ACC112 (cell line): Measurements from ENCODE around the gene USB1.

Source experiments
- H2AFZ ChIP-seq: fragments of 200-600 bp; sonication (generic); one replicate; pipeline ENCODE4 v1.6.0; 2017; ENCODE audit warnings: antibody characterized with exemption, low read length; ENCODE audit not compliant: unreplicated experiment
- H3K27ac ChIP-seq: fragments of 200-600 bp; sonication (generic); 2 replicates; pipeline ENCODE4 v1.5.1; 2014; ENCODE audit warnings: low read depth, mild to moderate bottlenecking, antibody characterized with exemption, low read length, moderate library complexity
- H3K27me3 ChIP-seq: fragments of 200-600 bp; sonication (generic); 2 replicates; pipeline ENCODE4 v1.6.1; 2014; ENCODE audit warnings: mild to moderate bottlenecking, antibody characterized with exemption, low read length, moderate library complexity, mixed read lengths; ENCODE audit not compliant: insufficient read depth
- H3K36me3 ChIP-seq: fragments of 200-600 bp; sonication (generic); 2 replicates; pipeline ENCODE4 v1.6.1; 2016; ENCODE audit warnings: mild to moderate bottlenecking, antibody characterized with exemption, low read length, moderate library complexity, mixed read lengths; ENCODE audit not compliant: insufficient read depth
- H3K4me1 ChIP-seq: fragments of 200-600 bp; sonication (generic); one replicate; pipeline ENCODE4 v1.6.1; 2016; ENCODE audit warnings: low read length, mixed read lengths; ENCODE audit not compliant: insufficient read depth, unreplicated experiment, control insufficient read depth
- H3K4me3 ChIP-seq: fragments of 200-600 bp; sonication (generic); 2 replicates; pipeline ENCODE4 v1.5.1; 2014; ENCODE audit warnings: mild to moderate bottlenecking, low read depth, low read length
- H3K79me2 ChIP-seq: fragments of 200-600 bp; sonication (generic); one replicate; pipeline ENCODE4 v1.6.0; 2016; ENCODE audit warnings: low read length; ENCODE audit not compliant: control insufficient read depth, unreplicated experiment, insufficient read depth

Gene USB1

GRCh38 chr16:57982385-57982784 is 18.8 kb upstream of the USB1 start:
- no peak overlapping the region for H3K27ac ChIP-seq
- H3K36me3 ChIP-seq: no peaks in the 10 kb centered on the region
- no peak overlapping the region for H2AFZ ChIP-seq

GRCh38 chr16:57984443-57985203 is 16.6 kb upstream of the USB1 start:
- Histone ChIP-seq H3K4me1 (peaks cover 3% of the 10 kb centered on the region), H3K79me2 (no peaks in the 10 kb centered on the region), H2AFZ (peak overlapping the region; percentile 84), H3K27ac (no peak overlapping the region), H3K27me3 (peaks cover 9% of the 10 kb centered on the region; the same call in 1 of the 2 replicates), H3K4me3 (peak overlapping the region; percentile 79), H3K36me3 (no peaks in the 10 kb centered on the region)

More at GRCh38 chr16:57982385-57982784, 18.8 kb upstream of the USB1 start:
- H3K4me3 ChIP-seq: no peak overlapping the region
- H3K27me3 ChIP-seq: peaks cover 9% of the 10 kb centered on the region; the same call in 1 of the 2 replicates
- H3K79me2 ChIP-seq: no peaks in the 10 kb centered on the region
- H3K4me1 ChIP-seq: peaks cover 3% of the 10 kb centered on the region

- Histone ChIP-seq H3K4me3 (peak overlapping the region; percentile 79), H3K27ac (no peak overlapping the region), H2AFZ (peak overlapping the region; percentile 84), H3K4me1 (peaks cover 3% of the 10 kb centered on the region), H3K36me3 (no peaks in the 10 kb centered on the region), H3K27me3 (peaks cover 9% of the 10 kb centered on the region; the same call in 1 of the 2 replicates), H3K79me2 (no peaks in the 10 kb centered on the region)
Measured at GRCh38 chr16:57985204-57986181, 15.7 kb upstream of the USB1 start.

GRCh38 chr16:57986196-57986595 is 15.0 kb upstream of the USB1 start:
- Histone ChIP-seq H3K36me3 (no peaks in the 10 kb centered on the region), H3K27me3 (peaks cover 9% of the 10 kb centered on the region; the same call in 1 of the 2 replicates), H3K4me1 (peaks cover 3% of the 10 kb centered on the region), H2AFZ (no peak overlapping the region), H3K27ac (no peak overlapping the region), H3K79me2 (no peaks in the 10 kb centered on the region), H3K4me3 (no peak overlapping the region)

GRCh38 chr16:57987441-57988177 is 13.6 kb upstream of the USB1 start:
- Histone ChIP-seq H3K4me1 (peaks cover 3% of the 10 kb centered on the region), H3K36me3 (no peaks in the 10 kb centered on the region), H3K79me2 (no peaks in the 10 kb centered on the region), H2AFZ (no peak overlapping the region), H3K27ac (no peak overlapping the region), H3K27me3 (peaks cover 9% of the 10 kb centered on the region; the same call in 1 of the 2 replicates), H3K4me3 (no peak overlapping the region)

- H2AFZ ChIP-seq: no peak overlapping the region
- no peak overlapping the region for H3K4me3 ChIP-seq
- no peak overlapping the region for H3K27ac ChIP-seq
Measured at GRCh38 chr16:57988929-57989328, 12.3 kb upstream of the USB1 start.

GRCh38 chr16:57991551-57992059 is 9.6 kb upstream of the USB1 start:
- Histone ChIP-seq H3K79me2 (peaks cover 3% of the 10 kb centered on the region), H3K4me1 (no peaks in the 10 kb centered on the region), H3K36me3 (no peaks in the 10 kb centered on the region), H3K27me3 (no peaks in the 10 kb centered on the region), H3K4me3 (no peak overlapping the region), H2AFZ (no peak overlapping the region), H3K27ac (no peak overlapping the region)

More at GRCh38 chr16:57988929-57989328, 12.3 kb upstream of the USB1 start:
- H3K79me2 ChIP-seq: no peaks in the 10 kb centered on the region
- peaks cover 3% of the 10 kb centered on the region for H3K4me1 ChIP-seq
- no peaks in the 10 kb centered on the region for H3K36me3 ChIP-seq
- H3K27me3 ChIP-seq: peaks cover 9% of the 10 kb centered on the region; the same call in 1 of the 2 replicates

GRCh38 chr16:57992084-57992483 is 9.1 kb upstream of the USB1 start:
- H3K27me3 ChIP-seq: no peaks in the 10 kb centered on the region
- no peaks in the 10 kb centered on the region for H3K4me1 ChIP-seq
- no peak overlapping the region for H2AFZ ChIP-seq
- H3K4me3 ChIP-seq: no peak overlapping the region
- no peak overlapping the region for H3K27ac ChIP-seq
- peaks cover 4% of the 10 kb centered on the region for H3K79me2 ChIP-seq
- no peaks in the 10 kb centered on the region for H3K36me3 ChIP-seq

- H3K79me2 ChIP-seq: peaks cover 12% of the 10 kb centered on the region
- peaks cover 6% of the 10 kb centered on the region for H3K4me1 ChIP-seq
- H2AFZ ChIP-seq: no peak overlapping the region
- no peak overlapping the region for H3K27ac ChIP-seq
- H3K4me3 ChIP-seq: no peak overlapping the region
- no peaks in the 10 kb centered on the region for H3K27me3 ChIP-seq
- peaks cover 2% of the 10 kb centered on the region; the same call in 1 of the 2 replicates for H3K36me3 ChIP-seq
Measured at GRCh38 chr16:57993438-57993837, 7.8 kb upstream of the USB1 start.

- H3K4me3 ChIP-seq: no peak overlapping the region
- H3K79me2 ChIP-seq: peaks cover 16% of the 10 kb centered on the region
- peaks cover 11% of the 10 kb centered on the region for H3K4me1 ChIP-seq
- no peak overlapping the region for H2AFZ ChIP-seq
- no peak overlapping the region for H3K27ac ChIP-seq
- peaks cover 2% of the 10 kb centered on the region; the same call in 1 of the 2 replicates for H3K36me3 ChIP-seq
- no peaks in the 10 kb centered on the region for H3K27me3 ChIP-seq
Measured at GRCh38 chr16:57993897-57994296, 7.3 kb upstream of the USB1 start.
